ENCODE results near the gene PLCD1.

Gene PLCD1

GRCh38 chr3:38027466-38028465 is 1.7 kb downstream of the PLCD1 start:
- no peak for TF ChIP-seq CTCF (conservative IDR thresholded peaks at IDR 0.05; ENCODE audit: low read length)
- H3K4me3 ChIP-seq (ENCODE audit: low read length), result no peak overlapping the region
- no peak for DNase-seq (ENCODE audit: low read depth)

- TF ChIP-seq CTCF (conservative IDR thresholded peaks at IDR 0.05; ENCODE audit: low read length), result no peak
Observed at GRCh38 chr3:38026856-38027255, 2.6 kb downstream of the PLCD1 start.

GRCh38 chr3:38022896-38023709 is 6.3 kb downstream of the PLCD1 start:
- no peak for DNase-seq (ENCODE audit: low read depth)

More at GRCh38 chr3:38026856-38027255, 2.6 kb downstream of the PLCD1 start:
- DNase-seq (ENCODE audit: low read depth), result no peak
- no peak overlapping the region for H3K4me3 ChIP-seq (ENCODE audit: low read length)

GRCh38 chr3:38022301-38022700 is 7.1 kb downstream of the PLCD1 start:
- no peak for TF ChIP-seq CTCF (conservative IDR thresholded peaks at IDR 0.05; ENCODE audit: low read length)
- no peak overlapping the region for H3K4me3 ChIP-seq (ENCODE audit: low read length)
- DNase-seq (ENCODE audit: low read depth), result no peak

More at GRCh38 chr3:38022896-38023709, 6.3 kb downstream of the PLCD1 start:
- no peak for TF ChIP-seq CTCF (conservative IDR thresholded peaks at IDR 0.05; ENCODE audit: low read length)
- H3K4me3 ChIP-seq (ENCODE audit: low read length), result no peak overlapping the region

- no peak for DNase-seq (ENCODE audit: low read depth)
- TF ChIP-seq CTCF (conservative IDR thresholded peaks at IDR 0.05; ENCODE audit: low read length), result no peak
- no peak overlapping the region for H3K4me3 ChIP-seq (ENCODE audit: low read length)
Observed at GRCh38 chr3:38021196-38021595, 8.2 kb downstream of the PLCD1 start.

GRCh38 chr3:38020342-38020726 is 9.1 kb downstream of the PLCD1 start:
- no peak overlapping the region for H3K4me3 ChIP-seq (ENCODE audit: low read length)
- no peak for DNase-seq (ENCODE audit: low read depth)
- TF ChIP-seq CTCF (conservative IDR thresholded peaks at IDR 0.05; ENCODE audit: low read length), result no peak

All from AG10803 (cell line).